GM15510 (cell line): Measurements from ENCODE around the gene LRIT1.

Experiments used
- POLR2A ChIP-seq: IDR thresholded peaks from 3 replicates; pipeline ENCODE4 v1.6.1; 2011; ENCODE audit warnings: borderline replicate concordance; ENCODE audit not compliant: insufficient read length; ENCODE audit errors: extremely low read depth

LRIT1 gene

GRCh38 chr10:84257343-84258020, 16.1 kb upstream of the LRIT1 start:
- no peak for TF ChIP-seq POLR2A

- TF ChIP-seq POLR2A = no peak
These were observed 15.4 kb upstream of the LRIT1 start for GRCh38 chr10:84256510-84257342.

GRCh38 chr10:84254552-84255478, 13.5 kb upstream of the LRIT1 start:
- no peak for TF ChIP-seq POLR2A

- no peak for TF ChIP-seq POLR2A
These were observed 7.4 kb upstream of the LRIT1 start for GRCh38 chr10:84248794-84249193.

- no peak for TF ChIP-seq POLR2A
These were observed 6.2 kb upstream of the LRIT1 start for GRCh38 chr10:84247496-84247895.

- TF ChIP-seq POLR2A = no peak
These were observed 3.4 kb upstream of the LRIT1 start, which contains the start of gene RGR for GRCh38 chr10:84244651-84245270. RGR (plus strand) TSS chr10:84245053; CDS start chr10:84245091, 38 bp downstream.

DNA sequence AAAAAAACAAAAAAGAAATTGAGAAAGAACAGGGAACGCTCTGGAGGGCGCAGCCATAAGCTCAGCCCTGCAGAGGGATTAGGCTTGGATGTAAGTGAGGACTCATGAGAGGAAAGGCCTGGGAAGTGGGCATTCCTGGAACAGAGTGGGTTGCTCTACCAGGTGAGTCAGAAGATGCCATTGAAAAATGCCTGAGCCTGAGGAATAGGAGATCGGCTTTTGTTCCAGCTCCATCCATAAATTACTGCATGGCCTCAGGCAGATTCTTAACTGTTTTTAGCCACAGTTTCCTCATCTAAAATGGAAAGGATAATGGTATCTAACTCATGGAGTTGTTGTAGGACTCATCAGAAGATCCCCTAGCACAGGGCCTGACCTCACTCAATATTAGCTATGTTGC, 2.4 kb upstream of the LRIT1 start:
- TF ChIP-seq POLR2A = no peak

GRCh38 chr10:84238909-84239308, 2.4 kb downstream of the LRIT1 start:
- TF ChIP-seq POLR2A = no peak

- no peak for TF ChIP-seq POLR2A
These were observed 3.9 kb downstream of the LRIT1 start for GRCh38 chr10:84237199-84238051.

- no peak for TF ChIP-seq POLR2A
These were observed 4.5 kb downstream of the LRIT1 start for GRCh38 chr10:84236807-84237198.

- no peak for TF ChIP-seq POLR2A
These were observed 6.2 kb downstream of the LRIT1 start for GRCh38 chr10:84235096-84235495.

GRCh38 chr10:84234479-84234878, 6.9 kb downstream of the LRIT1 start:
- no peak for TF ChIP-seq POLR2A

DNA sequence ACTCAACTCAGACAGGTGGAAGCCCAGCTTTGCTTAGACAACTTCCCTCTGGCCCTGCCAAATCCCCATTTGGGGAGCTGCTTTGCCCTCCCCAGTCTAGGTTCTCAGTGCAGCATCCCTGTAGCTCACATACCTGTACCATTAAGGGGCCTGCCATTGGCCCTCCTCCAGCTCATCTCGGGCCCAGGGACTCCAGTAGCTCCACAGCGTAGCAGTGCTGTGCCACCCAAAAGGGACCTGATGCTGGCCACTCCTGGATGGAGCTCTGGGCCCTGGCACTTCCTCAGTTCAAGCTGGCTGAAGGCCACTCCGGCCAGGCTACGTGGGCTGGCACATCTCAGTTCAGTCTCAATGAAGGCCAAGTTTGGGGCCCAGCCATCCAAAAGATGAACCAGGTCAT, 7.4 kb downstream of the LRIT1 start:
- TF ChIP-seq POLR2A = no peak
